Measurements from ENCODE around the gene TRNT1.

GRCh38 chr3:3105815-3106214 lies 20.9 kb upstream of the TRNT1 start:
- no peak for TF ChIP-seq CTCF (IDR thresholded peaks at IDR 0.05; ENCODE audit: borderline replicate concordance, extremely low read depth, low read length, poor library complexity, severe bottlenecking)
- no peak for TF ChIP-seq EZH2 (IDR thresholded peaks at IDR 0.05; ENCODE audit: borderline replicate concordance, low read depth, low read length, severe bottlenecking)
